HepG2 (cell line): ENCODE measurements around the gene SCAF11. TPM values are rescaled to one million over a fixed set of nuclear protein-coding genes. Genes with fewer than 3 reads are reported as not detected.

Experiments used
- BATF2 ChIP-seq: sonication (generic); formaldehyde crosslinking; IDR thresholded peaks from 2 replicates; pipeline ENCODE4 v1.8.0; 2022; ENCODE audit warnings: mild to moderate bottlenecking, missing genetic modification reagents, moderate library complexity
- CBX5 ChIP-seq: sonication (generic); formaldehyde crosslinking; IDR thresholded peaks from 2 replicates; pipeline ENCODE4 v1.4.0; 2020; ENCODE audit warnings: missing genetic modification reagents, borderline replicate concordance
- GPBP1L1 ChIP-seq: sonication (generic); formaldehyde crosslinking; IDR thresholded peaks from 2 replicates; pipeline ENCODE4 v1.5.0; 2020; ENCODE audit warnings: mild to moderate bottlenecking, missing genetic modification reagents
- HBP1 ChIP-seq: IDR thresholded peaks from 2 replicates; pipeline ENCODE4 v1.6.1; 2016; ENCODE audit warnings: low read depth, control low read depth
- ISL2 ChIP-seq: sonication (generic); formaldehyde crosslinking; IDR thresholded peaks from 2 replicates; pipeline ENCODE4 v1.5.0; 2020; ENCODE audit warnings: missing genetic modification reagents
- KLF16 ChIP-seq, 2 experiments: sonication (generic) in 1 of 2; formaldehyde crosslinking in 1 of 2; IDR thresholded peaks; 2 replicates each; pipeline versions ENCODE4 v1.6.1 to v1.8.0; 2016 to 2023; ENCODE audit warnings: missing genetic modification reagents in 2 of 2, missing compliant biosample characterization in 1 of 2
- NFATC3 ChIP-seq: sonication (generic); formaldehyde crosslinking; IDR thresholded peaks from 2 replicates; pipeline ENCODE4 v1.5.1; 2020; ENCODE audit warnings: mild to moderate bottlenecking, missing genetic modification reagents
- SOX13 ChIP-seq, 3 experiments: fragments of 450-650 bp in 1 of 3; sonication (generic) in 1 of 3; formaldehyde crosslinking in 1 of 3; IDR thresholded peaks in 2 of 3; conservative IDR thresholded peaks in 1 of 3; 2 replicates each; pipeline versions ENCODE4 v1.5.0 to v1.6.1; 2016 to 2020; ENCODE audit warnings: antibody characterized with exemption in 1 of 3, mild to moderate bottlenecking in 1 of 3, missing compliant biosample characterization in 1 of 3, missing genetic modification reagents in 1 of 3, moderate library complexity in 1 of 3
- THAP8 ChIP-seq: sonication (generic); formaldehyde crosslinking; IDR thresholded peaks from 2 replicates; pipeline ENCODE4 v1.5.1; 2020; ENCODE audit warnings: missing genetic modification reagents, mild to moderate bottlenecking, borderline replicate concordance
- ZBTB20 ChIP-seq: sonication (generic); formaldehyde crosslinking; IDR thresholded peaks from 2 replicates; pipeline ENCODE4 v1.8.1; 2023; ENCODE audit warnings: missing genetic modification reagents, low read depth, mild to moderate bottlenecking, borderline replicate concordance
- ZBTB39 ChIP-seq: sonication (generic); formaldehyde crosslinking; IDR thresholded peaks from 2 replicates; pipeline ENCODE4 v1.5.0; 2020; ENCODE audit warnings: missing genetic modification reagents
- ZNF468 ChIP-seq: sonication (generic); formaldehyde crosslinking; IDR thresholded peaks from 2 replicates; pipeline ENCODE4 v1.8.0; 2022; ENCODE audit warnings: mild to moderate bottlenecking, moderate library complexity, missing genetic modification reagents
- ZNF724P ChIP-seq: sonication (generic); formaldehyde crosslinking; IDR thresholded peaks from 2 replicates; pipeline ENCODE4 v1.8.0; 2022; ENCODE audit warnings: missing genetic modification reagents, borderline replicate concordance
- ZNF761 ChIP-seq: sonication (generic); formaldehyde crosslinking; conservative IDR thresholded peaks from 2 replicates; pipeline ENCODE4 v1.4.0; 2020; ENCODE audit warnings: mild to moderate bottlenecking, missing genetic modification reagents
- polyA plus RNA-seq, 8 experiments: library from polyadenylated mRNA; depleted of rRNA in 3 of 8; stranded (reverse) in 7 of 8; unstranded in 1 of 8; fragments of >200 nt; fragmentation: Illumina TruSeq in 4 of 8; extraction: Trizol in 4 of 8; gene quantifications; 2 replicates each; pipeline versions ENCODE4 v1.2.1 to v1.2.3, GENCODE V29; 2011 to 2016; ENCODE audit warnings: low read depth in 4 of 8, missing spikeins in 1 of 8, mixed read lengths in 1 of 8; ENCODE audit not compliant: insufficient read depth in 1 of 8
- total RNA-seq, 5 experiments: library from RNA; depleted of rRNA; stranded (reverse); fragments of >200 nt; fragmentation: Illumina TruSeq; extraction: Trizol; gene quantifications; 2 replicates each; pipeline ENCODE4 v1.2.3, GENCODE V29; 2016; ENCODE audit warnings: low read depth in 1 of 5

SCAF11 gene
- total and polyA plus RNA-seq, 2 of the 13 experiments (the other 11 are each of a cell fraction or from before 2014, with no cell fraction given) = 26.9 to 38.3 TPM

GRCh38 chr12:45991284-45992249 lies 1.2 kb upstream of the SCAF11 start (continued):
- TF ChIP-seq ZBTB39 (CRISPR knock-in tag) (peak; percentile 49; the same call in 1 of the 2 replicates), CBX5 (CRISPR knock-in tag) (peak; percentile 68; the same call in 1 of the 2 replicates), ZBTB20 (CRISPR knock-in tag) (peak; percentile 52; the same call in 1 of the 2 replicates), ZNF761 (CRISPR knock-in tag) (peak; percentile 91), ZNF468 (CRISPR knock-in tag) (no peak; the same call in 1 of the 2 replicates), BATF2 (CRISPR knock-in tag) (0 out of 2 replicates have a peak, but pooled peaks have one; percentile 61), ISL2 (CRISPR knock-in tag) (peak; percentile 55; the same call in 1 of the 2 replicates), GPBP1L1 (CRISPR knock-in tag) (no peak), KLF16 (CRISPR knock-in tag; IDR thresholded peaks at IDR 0.05) (peak in 1 of 2 experiments; percentile 90; a peak in 2 of 4 replicates), HBP1 (CRISPR knock-in tag) (no peak), THAP8 (CRISPR knock-in tag) (0 out of 2 replicates have a peak, but pooled peaks have one; percentile 19), NFATC3 (peak; percentile 95; the same call in 1 of the 2 replicates), SOX13 (IDR thresholded peaks at IDR 0.05) (no peak), SOX13 (CRISPR knock-in tag; conservative IDR thresholded peaks at IDR 0.05 in 1 of 2, IDR thresholded peaks at IDR 0.05 in 1 of 2) (peak in 1 of 2 experiments; percentile 67; a peak in 2 of 4 replicates), ZNF724P (CRISPR knock-in tag) (no peak)
